Measurements from ENCODE around the gene NUCKS1. TPM values are rescaled to one million over a fixed set of nuclear protein-coding genes. Genes with fewer than 3 reads are reported as not detected.

NUCKS1 gene
- total and polyA plus RNA-seq, 2 of the 8 experiments (the other 6 are each of a cell fraction or from before 2014, with no cell fraction given), result 126 to 461 TPM

DNA sequence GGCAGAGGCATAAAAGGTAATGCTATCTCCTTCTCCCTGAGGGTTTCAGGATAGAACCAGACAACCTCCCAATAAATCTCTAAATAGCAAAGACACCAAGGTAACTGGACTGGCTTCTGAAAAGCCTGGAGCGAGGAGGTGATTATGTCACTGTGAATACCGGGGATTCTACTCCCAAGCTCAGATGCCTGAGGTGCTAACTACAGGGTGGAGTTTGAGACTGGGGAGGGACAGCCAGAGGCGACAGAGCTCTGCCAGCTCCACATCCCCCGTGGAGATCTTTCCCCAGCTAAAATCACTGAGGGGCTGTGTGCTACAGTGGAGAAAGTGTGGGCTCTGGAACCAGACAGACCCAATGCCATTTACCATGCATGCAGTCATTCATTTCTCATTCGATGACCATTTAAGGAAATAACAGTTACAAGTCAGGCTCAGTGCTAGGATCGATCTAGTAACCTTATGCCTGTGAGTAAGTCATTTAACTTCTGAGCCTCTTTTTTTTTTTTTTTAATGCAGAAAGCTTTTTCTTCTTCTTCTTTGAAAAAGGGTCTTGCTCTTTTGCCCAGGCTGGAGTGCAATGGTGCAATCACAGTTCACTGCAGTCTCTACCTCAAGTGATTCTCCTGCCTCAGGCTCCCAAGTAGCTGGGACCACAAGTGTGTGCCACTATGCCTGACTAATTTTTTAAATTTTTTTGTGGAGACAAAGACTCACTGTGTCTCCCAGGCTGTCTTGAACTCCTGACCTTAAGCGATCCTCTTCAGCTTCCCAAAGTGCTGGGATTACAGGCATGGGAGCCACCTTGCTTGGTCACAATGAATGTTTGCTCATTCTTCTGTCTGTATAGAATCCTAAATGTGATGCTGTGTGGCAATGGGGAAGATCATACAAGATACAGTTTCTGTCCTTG, 61.6 kb downstream of the NUCKS1 start:
- Histone ChIP-seq H3K9ac (replicated peaks in 1 of 4; ENCODE audit: extremely low read depth in 1 of 4, low read depth in 3 of 4, low read length in 3 of 4) (no peak overlapping the region), H3K9me3 (ENCODE audit: insufficient read depth in 2 of 2, low read depth in 1 of 2, low read length in 1 of 2) (no peaks in the 10 kb centered on the region), H3K4me2 (ENCODE audit: insufficient read depth in 1 of 2, low read depth in 2 of 2, low read length in 2 of 2) (no peak overlapping the region), H3K36me3 (ENCODE audit: control insufficient read depth in 2 of 4, insufficient read depth in 4 of 4, low read length in 3 of 4) (no peaks in the 10 kb centered on the region), H4K5ac (ENCODE audit: insufficient read length, low read depth, low read length) (no peak overlapping the region), H2BK5ac (ENCODE audit: low read depth, low read length) (no peak overlapping the region), H3K23me2 (ENCODE audit: low read depth, low read length) (no peaks in the 10 kb centered on the region), H2BK20ac (ENCODE audit: low read length) (no peak overlapping the region), H2AFZ (ENCODE audit: low read length) (no peak overlapping the region), H2BK120ac (replicated peaks; ENCODE audit: low read depth, low read length) (no peak overlapping the region), H2BK15ac (ENCODE audit: low read length) (no peak overlapping the region), H3K56ac (replicated peaks; ENCODE audit: insufficient read length, low read depth, low read length) (no peak overlapping the region), H3K18ac (ENCODE audit: extremely low read depth, low read length) (no peak overlapping the region), H3K79me2 (ENCODE audit: control insufficient read depth in 1 of 2, insufficient read depth in 2 of 2, low read length in 2 of 2) (no peaks in the 10 kb centered on the region), H2AK5ac (ENCODE audit: low read depth, low read length) (no peak overlapping the region), H4K20me1 (replicated peaks in 1 of 2; ENCODE audit: control insufficient read depth in 1 of 2, insufficient read depth in 2 of 2, low read length in 2 of 2) (no peaks in the 10 kb centered on the region), H3K79me1 (ENCODE audit: low read depth, low read length) (no peaks in the 10 kb centered on the region), H3K14ac (ENCODE audit: insufficient read length) (no peak overlapping the region), H3K4ac (replicated peaks; ENCODE audit: insufficient read length, low read depth, low read length) (no peak overlapping the region), H2BK12ac (ENCODE audit: low read depth, low read length) (no peak overlapping the region), H3K27me3 (replicated peaks in 1 of 4; ENCODE audit: control insufficient read depth in 3 of 4, extremely low read depth in 1 of 4, insufficient read depth in 3 of 4, low read length in 3 of 4) (no peaks in the 10 kb centered on the region), H3K27ac (ENCODE audit: low read depth, low read length) (no peak overlapping the region), H3K4me1 (replicated peaks in 1 of 4; ENCODE audit: control insufficient read depth in 3 of 4, insufficient read depth in 4 of 4, low read length in 3 of 4) (peaks cover 3 to 11% (median 5%) of the 10 kb centered on the region in 4 experiments), H4K91ac (replicated peaks; ENCODE audit: insufficient read length, low read length) (no peak overlapping the region), H4K8ac (ENCODE audit: extremely low read depth, insufficient read depth, low read length) (no peak overlapping the region), H3K23ac (ENCODE audit: insufficient read length) (no peak overlapping the region), H3K4me3 (ENCODE audit: extremely low read depth in 1 of 4, insufficient read depth in 2 of 4, low read depth in 3 of 4, low read length in 4 of 4) (no peak overlapping the region)
- CTCF ChIA-PET (ENCODE audit: partially characterized antibody), result interaction anchor here (0.5 to 14.1 kb wide), 12 partner anchors 10 to 213 kb away, joined by 3 to 168 read pairs (median 6); no protein-coding TSS in a partner anchor
- DNase-seq (ENCODE audit: low read depth in 1 of 2, low spot score in 2 of 2), result no peak
- POLR2A ChIA-PET (ENCODE audit: partially characterized antibody), result interaction anchor here (0.8 to 2.1 kb wide), 7 partner anchors 8 to 57 kb away, joined by 3 to 7 read pairs (median 4); partner anchors contain the start of gene SLC45A3
- TF ChIP-seq CHD1 (IDR thresholded peaks at IDR 0.05; ENCODE audit: low read depth, low read length) (no peak), BACH1 (IDR thresholded peaks at IDR 0.05; ENCODE audit: low read length) (no peak), SP1 (IDR thresholded peaks at IDR 0.05; ENCODE audit: low read depth, low read length) (no peak), YY1 (IDR thresholded peaks at IDR 0.05; ENCODE audit: low read depth, low read length) (no peak), SRF (IDR thresholded peaks at IDR 0.05; ENCODE audit: low read depth, low read length) (peak; percentile 51; the same call in 1 of the 2 replicates), CHD2 (IDR thresholded peaks at IDR 0.05; ENCODE audit: low read length) (no peak)
- no peak for FAIRE-seq
- WGBS, 2 experiments (ENCODE audit: extremely low coverage in 1 of 2, insufficient coverage in 1 of 2, insufficient read length in 1 of 2, insufficient replicate concordance in 2 of 2, low coverage in 1 of 2, low lambda C conversion rate in 2 of 2, missing lambda C conversion rate in 1 of 2), result 89% methylated on average over 7 of the region's 7 CpGs; no CpG with 5 or more reads in 1 of the 2 experiments

All from H1 (cell line).